Spinal cord (tissue), 10 donors: ENCODE data around the gene PC. TPM values are rescaled to one million over a fixed set of nuclear protein-coding genes. Genes with fewer than 3 reads are reported as not detected.

Experiments
- DNase-seq, 6 donors: peaks; one replicate each; pipeline versions ENCODE4 v3.0.0 to v3.0.0-alpha.2; 2013 to 2015; ENCODE audit warnings: low spot score in 6 of 6, low read depth in 4 of 6
- H3K27ac ChIP-seq: one replicate; pipeline ENCODE4 v1.5.1; 2013; ENCODE audit warnings: low read depth, low read length, control low read depth
- H3K27me3 ChIP-seq: one replicate; pipeline ENCODE4 v1.6.1; 2013; ENCODE audit warnings: low read length; ENCODE audit not compliant: control insufficient read depth, insufficient read depth
- H3K36me3 ChIP-seq: one replicate; pipeline ENCODE4 v1.6.1; 2013; ENCODE audit warnings: low read length; ENCODE audit not compliant: control insufficient read depth, insufficient read depth
- H3K4me1 ChIP-seq: one replicate; pipeline ENCODE4 v1.6.1; 2013; ENCODE audit warnings: low read length; ENCODE audit not compliant: control insufficient read depth, insufficient read depth
- H3K4me3 ChIP-seq: one replicate; pipeline ENCODE4 v1.5.1; 2013; ENCODE audit warnings: low read depth, low read length, control low read depth
- H3K9me3 ChIP-seq: one replicate; pipeline ENCODE4 v1.6.1; 2013; ENCODE audit warnings: low read length; ENCODE audit not compliant: control insufficient read depth, insufficient read depth
- WGBS: methylation state at CpG from one replicate; pipeline ENCODE4 v1.1.5; 2013; ENCODE audit warnings: missing lambda C conversion rate; ENCODE audit not compliant: insufficient coverage; 5-methylcytosine and 5-hydroxymethylcytosine counted together
- polyA plus RNA-seq, 2 donors: library from polyadenylated mRNA; unstranded; fragments of 120-200 nt; gene quantifications; one replicate each; pipeline ENCODE4 v1.2.1, GENCODE V29; 2013; ENCODE audit not compliant: insufficient read length in 2 of 2
- total RNA-seq, 2 donors: library from RNA; depleted of rRNA in 1 of 2; stranded (reverse); fragments of 120-200 nt in 1 of 2; fragments of >200 nt in 1 of 2; gene quantifications; one replicate each; pipeline versions ENCODE4 v1.2.3 to v1.2.4, GENCODE V29; 2013 to 2014
- donor health status: healthy.

PC gene
- total and polyA plus RNA-seq, 4 donors = 33.9 to 71.8 (median 54.5) TPM

GRCh38 chr11:66907751-66908630, 50.2 kb downstream of the PC start:
- DNase-seq = no peak
- Histone ChIP-seq H3K27ac (peak overlapping the region; percentile 50), H3K27me3 (no peaks in the 10 kb centered on the region), H3K4me1 (peaks cover 52% of the 10 kb centered on the region), H3K36me3 (peaks cover 2% of the 10 kb centered on the region), H3K9me3 (no peaks in the 10 kb centered on the region), H3K4me3 (no peak overlapping the region)
- WGBS = 59% methylated on average over 5 of the region's 9 CpGs

DNA sequence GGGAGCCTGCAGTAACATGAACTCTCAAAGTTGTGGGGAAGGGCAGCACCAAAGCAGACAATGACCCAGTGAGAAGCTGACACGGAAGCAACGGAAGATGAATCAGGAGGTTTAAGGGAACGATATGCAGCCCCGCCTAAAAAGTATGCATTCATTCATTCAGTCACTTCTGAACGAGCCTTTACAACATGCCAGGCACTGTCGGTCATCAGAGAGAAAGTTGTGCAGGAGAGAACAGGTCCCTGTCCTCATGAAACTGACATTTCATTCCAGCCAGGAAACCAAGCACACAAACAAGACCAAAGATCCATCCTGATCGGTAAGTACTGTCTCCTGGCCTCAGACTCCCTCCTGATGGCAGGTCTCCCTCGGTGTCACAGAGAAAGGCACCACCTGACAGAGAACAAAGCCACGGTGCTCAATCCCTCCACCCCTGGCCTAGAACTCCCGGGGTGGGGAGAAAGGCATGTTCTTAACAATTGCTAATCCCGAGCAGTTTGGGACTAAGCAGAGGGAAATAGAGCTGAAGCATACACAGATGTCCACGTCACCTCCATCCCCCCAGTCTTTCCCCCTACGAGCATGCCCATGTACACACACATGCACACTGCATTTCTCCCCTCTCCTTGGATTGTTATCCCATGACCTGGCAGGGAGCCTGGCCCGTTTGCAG, 52.0 kb downstream of the PC start:
- no peaks in the 10 kb centered on the region for H3K9me3 ChIP-seq
- peak in 1 of 6 donors; percentile 66 for DNase-seq
- peak overlapping the region; percentile 67 for H3K27ac ChIP-seq
- no peaks in the 10 kb centered on the region for H3K27me3 ChIP-seq
- H3K4me3 ChIP-seq = no peak overlapping the region
- peaks cover 46% of the 10 kb centered on the region for H3K4me1 ChIP-seq
- 68% methylated on average over 9 of the region's 14 CpGs for WGBS
- peaks cover 2% of the 10 kb centered on the region for H3K36me3 ChIP-seq

- no peaks in the 10 kb centered on the region for H3K9me3 ChIP-seq
- 88% methylated on average over 3 of the region's 4 CpGs for WGBS
- DNase-seq = no peak
- H3K27me3 ChIP-seq = no peaks in the 10 kb centered on the region
- peaks cover 49% of the 10 kb centered on the region for H3K4me1 ChIP-seq
- H3K36me3 ChIP-seq = peaks cover 2% of the 10 kb centered on the region
- H3K27ac ChIP-seq = no peak overlapping the region
- H3K4me3 ChIP-seq = no peak overlapping the region
Measured at GRCh38 chr11:66905631-66906030, 52.6 kb downstream of the PC start.

- Histone ChIP-seq H3K9me3 (no peaks in the 10 kb centered on the region), H3K36me3 (peaks cover 2% of the 10 kb centered on the region), H3K4me3 (no peak overlapping the region), H3K4me1 (peaks cover 49% of the 10 kb centered on the region), H3K27ac (peak overlapping the region; percentile 26), H3K27me3 (no peaks in the 10 kb centered on the region)
- no peak for DNase-seq
- 64% methylated on average over 3 of the region's 8 CpGs for WGBS
Measured at GRCh38 chr11:66904981-66905521, 53.1 kb downstream of the PC start.

DNA sequence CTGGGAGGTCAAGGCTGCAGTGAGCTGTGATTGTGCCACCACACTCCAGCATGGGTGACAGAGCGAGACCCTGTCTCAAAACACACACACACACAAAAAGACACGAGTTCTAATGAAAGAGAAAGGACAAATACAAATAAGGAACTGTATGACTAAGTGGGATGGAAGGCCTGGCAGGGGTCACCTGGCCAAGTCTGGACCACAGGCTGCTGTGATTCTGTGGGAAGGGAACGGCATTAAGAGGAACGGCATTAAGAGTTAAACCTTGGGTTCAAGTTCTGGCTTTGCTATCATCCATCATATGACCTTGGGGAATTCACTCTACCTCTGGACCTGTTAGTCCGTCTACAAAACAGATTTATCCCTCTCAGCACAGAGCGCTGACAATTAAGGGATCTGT, 53.6 kb downstream of the PC start:
- no peaks in the 10 kb centered on the region for H3K9me3 ChIP-seq
- peaks cover 49% of the 10 kb centered on the region for H3K4me1 ChIP-seq
- H3K27ac ChIP-seq = no peak overlapping the region
- no CpG with 5 or more reads among the region's 6 CpGs for WGBS
- no peak overlapping the region for H3K4me3 ChIP-seq
- H3K27me3 ChIP-seq = no peaks in the 10 kb centered on the region
- DNase-seq = no peak
- H3K36me3 ChIP-seq = peaks cover 2% of the 10 kb centered on the region

- 97% methylated on average over 3 of the region's 3 CpGs for WGBS
- Histone ChIP-seq H3K4me1 (peaks cover 48% of the 10 kb centered on the region), H3K4me3 (no peak overlapping the region), H3K27me3 (no peaks in the 10 kb centered on the region), H3K9me3 (no peaks in the 10 kb centered on the region), H3K27ac (no peak overlapping the region), H3K36me3 (peaks cover 2% of the 10 kb centered on the region)
- DNase-seq = no peak
Measured at GRCh38 chr11:66904055-66904454, 54.1 kb downstream of the PC start.

GRCh38 chr11:66902486-66903177, 55.6 kb downstream of the PC start:
- no peaks in the 10 kb centered on the region for H3K27me3 ChIP-seq
- no peak overlapping the region for H3K27ac ChIP-seq
- 71% methylated on average over 2 of the region's 15 CpGs for WGBS
- H3K36me3 ChIP-seq = peaks cover 2% of the 10 kb centered on the region
- H3K4me1 ChIP-seq = peaks cover 37% of the 10 kb centered on the region
- H3K9me3 ChIP-seq = no peaks in the 10 kb centered on the region
- no peak overlapping the region for H3K4me3 ChIP-seq
- no peak for DNase-seq

- Histone ChIP-seq H3K27ac (no peak overlapping the region), H3K36me3 (peaks cover 2% of the 10 kb centered on the region), H3K27me3 (no peaks in the 10 kb centered on the region), H3K4me1 (peaks cover 31% of the 10 kb centered on the region), H3K4me3 (no peak overlapping the region), H3K9me3 (no peaks in the 10 kb centered on the region)
- DNase-seq = no peak
- 88% methylated on average over 7 of the region's 7 CpGs for whole genome bisulfite sequencing
Measured at GRCh38 chr11:66901964-66902390, 56.2 kb downstream of the PC start.

DNA sequence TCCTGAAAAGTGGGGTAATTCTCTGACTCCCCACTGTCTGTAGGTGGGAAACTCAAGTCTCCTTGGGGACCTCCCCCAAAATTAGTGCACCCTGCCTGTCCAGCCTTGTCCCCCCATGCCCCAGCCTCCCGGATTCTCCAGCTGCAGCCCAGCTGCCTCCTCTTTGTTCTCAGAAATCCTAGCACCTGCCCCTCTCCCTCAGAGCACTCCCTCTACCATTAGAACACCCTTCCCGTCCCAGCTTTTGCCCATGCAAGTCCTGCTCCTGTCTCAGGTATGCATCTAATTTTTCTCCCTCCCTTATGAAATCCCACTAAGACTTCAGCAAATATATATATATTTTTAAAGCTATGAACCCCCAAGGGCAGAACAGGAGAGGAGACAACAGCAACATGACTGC, 64.0 kb downstream of the PC start:
- Histone ChIP-seq H3K4me1 (peaks cover 15% of the 10 kb centered on the region), H3K9me3 (no peaks in the 10 kb centered on the region), H3K4me3 (no peak overlapping the region), H3K27ac (no peak overlapping the region), H3K36me3 (no peaks in the 10 kb centered on the region), H3K27me3 (no peaks in the 10 kb centered on the region)
- DNase-seq = no peak
- 44% methylated on average over 2 of the region's 2 CpGs for WGBS
